Measurements from ENCODE around the gene EIF2S2. TPM values are rescaled to one million over a fixed set of nuclear protein-coding genes. Genes with fewer than 3 reads are reported as not detected.

The EIF2S2 gene
- total and polyA plus RNA-seq, 4 donors, result 30.8 to 37.9 (median 31.5) TPM

DNA sequence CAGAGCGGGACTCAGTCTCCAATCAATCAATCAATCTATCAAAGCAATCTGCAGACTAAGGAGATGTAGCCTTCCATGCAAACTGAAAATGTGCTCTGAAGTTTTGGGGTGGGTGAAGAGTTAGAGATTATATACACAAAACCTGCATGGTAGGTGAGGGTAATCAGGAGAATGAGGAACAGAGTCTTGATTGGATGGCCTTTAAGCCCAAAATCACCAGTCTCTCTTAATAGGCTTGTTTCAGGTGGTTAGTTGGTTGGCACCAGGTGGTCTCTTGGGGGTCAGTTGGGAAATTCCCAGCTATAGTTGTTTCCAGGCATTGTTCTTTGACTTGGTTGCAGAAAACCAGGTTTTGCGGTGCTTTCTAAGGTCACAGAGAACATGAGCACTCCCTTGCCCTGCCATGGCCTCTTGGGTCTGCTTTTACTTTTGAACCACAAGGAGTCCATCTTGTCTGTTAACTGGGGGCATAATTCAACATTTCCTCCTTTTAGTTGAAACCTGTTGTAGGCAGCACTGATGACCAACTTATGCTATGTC lies 33.3 kb upstream of the EIF2S2 start:
- Histone ChIP-seq H3K27me3 (ENCODE audit: control insufficient read depth in 4 of 4, insufficient read depth in 4 of 4, low read length in 3 of 4) (no peaks in the 10 kb centered on the region), H3K36me3 (ENCODE audit: control insufficient read depth in 4 of 4, insufficient read depth in 3 of 4, low read depth in 1 of 4, low read length in 3 of 4) (no peaks in the 10 kb centered on the region), H3K4me1 (ENCODE audit: control insufficient read depth in 4 of 4, insufficient read depth in 4 of 4, low read length in 3 of 4) (no peaks in the 10 kb centered on the region), H3K4me3 (ENCODE audit: low read depth in 1 of 3, low read length in 3 of 3) (no peak overlapping the region), H3K9me3 (ENCODE audit: control insufficient read depth in 4 of 4, low read length in 3 of 4) (no peaks in the 10 kb centered on the region), H3K27ac (ENCODE audit: low read depth in 1 of 2, low read length in 2 of 2) (no peak overlapping the region), H3K9ac (ENCODE audit: low read depth in 1 of 2, low read length in 2 of 2) (no peak overlapping the region)
- DNase-seq (ENCODE audit: low spot score), result no peak
- no peak for TF ChIP-seq JUND (IDR thresholded peaks at IDR 0.05)
- TF ChIP-seq, protein P1, sequence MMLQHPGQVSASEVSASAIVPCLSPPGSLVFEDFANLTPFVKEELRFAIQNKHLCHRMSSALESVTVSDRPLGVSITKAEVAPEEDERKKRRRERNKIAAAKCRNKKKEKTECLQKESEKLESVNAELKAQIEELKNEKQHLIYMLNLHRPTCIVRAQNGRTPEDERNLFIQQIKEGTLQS (IDR thresholded peaks at IDR 0.05), result no peak
- TF ChIP-seq NR2F2 (IDR thresholded peaks at IDR 0.05), result no peak
- no peak for TF ChIP-seq RXRA (IDR thresholded peaks at IDR 0.05)
- no peak for TF ChIP-seq GABPA (IDR thresholded peaks at IDR 0.05 in 1 of 2, conservative IDR thresholded peaks at IDR 0.05 in 1 of 2)
- TF ChIP-seq HNF4A (conservative IDR thresholded peaks at IDR 0.05), result no peak
- WGBS, result 99% methylated on average over 2 of the region's 2 CpGs

DNA sequence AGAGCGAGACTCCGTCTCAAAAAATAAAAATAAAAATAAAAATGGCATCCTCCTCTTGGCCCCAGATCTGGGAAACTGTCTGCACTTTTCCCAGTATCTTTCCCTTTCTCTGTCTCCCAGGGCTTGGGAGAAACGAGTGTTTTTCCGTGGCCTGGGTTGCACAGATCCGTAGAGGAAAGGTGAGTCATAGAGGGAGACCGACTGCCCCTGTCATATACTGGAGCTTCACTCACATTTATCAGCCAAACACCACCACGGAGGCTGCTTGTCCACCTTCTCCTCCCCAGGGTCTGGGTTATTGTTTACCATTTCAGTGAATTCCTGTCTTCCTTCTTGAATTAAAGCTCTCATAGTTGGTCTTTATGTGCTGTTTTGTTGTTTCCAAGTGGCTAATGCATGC lies 31.9 kb upstream of the EIF2S2 start:
- DNase-seq (ENCODE audit: low spot score), result no peak
- H3K9ac ChIP-seq (ENCODE audit: low read depth in 1 of 2, low read length in 2 of 2), result no peak overlapping the region
- no peak overlapping the region for H3K27ac ChIP-seq (ENCODE audit: low read depth in 1 of 2, low read length in 2 of 2)
- H3K27me3 ChIP-seq (ENCODE audit: control insufficient read depth in 4 of 4, insufficient read depth in 4 of 4, low read length in 3 of 4), result no peaks in the 10 kb centered on the region
- H3K36me3 ChIP-seq (ENCODE audit: control insufficient read depth in 4 of 4, insufficient read depth in 3 of 4, low read depth in 1 of 4, low read length in 3 of 4), result no peaks in the 10 kb centered on the region
- no peak overlapping the region for H3K4me3 ChIP-seq (ENCODE audit: low read depth in 1 of 3, low read length in 3 of 3)
- WGBS, result 84% methylated on average over 7 of the region's 7 CpGs
- H3K4me1 ChIP-seq (ENCODE audit: control insufficient read depth in 4 of 4, insufficient read depth in 4 of 4, low read length in 3 of 4), result no peaks in the 10 kb centered on the region
- TF ChIP-seq GABPA (IDR thresholded peaks at IDR 0.05 in 1 of 2, conservative IDR thresholded peaks at IDR 0.05 in 1 of 2) (no peak), HNF4A (conservative IDR thresholded peaks at IDR 0.05) (no peak), FOXA1 (IDR thresholded peaks at IDR 0.05) (no peak), RXRA (IDR thresholded peaks at IDR 0.05) (no peak), SP1 (IDR thresholded peaks at IDR 0.05) (no peak), EGR1 (IDR thresholded peaks at IDR 0.05; ENCODE audit: low read depth in 2 of 2) (no peak)
- TF ChIP-seq, protein P2, sequence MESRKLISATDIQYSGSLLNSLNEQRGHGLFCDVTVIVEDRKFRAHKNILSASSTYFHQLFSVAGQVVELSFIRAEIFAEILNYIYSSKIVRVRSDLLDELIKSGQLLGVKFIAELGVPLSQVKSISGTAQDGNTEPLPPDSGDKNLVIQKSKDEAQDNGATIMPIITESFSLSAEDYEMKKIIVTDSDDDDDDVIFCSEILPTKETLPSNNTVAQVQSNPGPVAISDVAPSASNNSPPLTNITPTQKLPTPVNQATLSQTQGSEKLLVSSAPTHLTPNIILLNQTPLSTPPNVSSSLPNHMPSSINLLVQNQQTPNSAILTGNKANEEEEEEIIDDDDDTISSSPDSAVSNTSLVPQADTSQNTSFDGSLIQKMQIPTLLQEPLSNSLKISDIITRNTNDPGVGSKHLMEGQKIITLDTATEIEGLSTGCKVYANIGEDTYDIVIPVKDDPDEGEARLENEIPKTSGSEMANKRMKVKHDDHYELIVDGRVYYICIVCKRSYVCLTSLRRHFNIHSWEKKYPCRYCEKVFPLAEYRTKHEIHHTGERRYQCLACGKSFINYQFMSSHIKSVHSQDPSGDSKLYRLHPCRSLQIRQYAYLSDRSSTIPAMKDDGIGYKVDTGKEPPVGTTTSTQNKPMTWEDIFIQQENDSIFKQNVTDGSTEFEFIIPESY (IDR thresholded peaks at IDR 0.05), result no peak
- TF ChIP-seq, protein P1 (IDR thresholded peaks at IDR 0.05), result no peak
- no peaks in the 10 kb centered on the region for H3K9me3 ChIP-seq (ENCODE audit: control insufficient read depth in 4 of 4, low read length in 3 of 4)

DNA sequence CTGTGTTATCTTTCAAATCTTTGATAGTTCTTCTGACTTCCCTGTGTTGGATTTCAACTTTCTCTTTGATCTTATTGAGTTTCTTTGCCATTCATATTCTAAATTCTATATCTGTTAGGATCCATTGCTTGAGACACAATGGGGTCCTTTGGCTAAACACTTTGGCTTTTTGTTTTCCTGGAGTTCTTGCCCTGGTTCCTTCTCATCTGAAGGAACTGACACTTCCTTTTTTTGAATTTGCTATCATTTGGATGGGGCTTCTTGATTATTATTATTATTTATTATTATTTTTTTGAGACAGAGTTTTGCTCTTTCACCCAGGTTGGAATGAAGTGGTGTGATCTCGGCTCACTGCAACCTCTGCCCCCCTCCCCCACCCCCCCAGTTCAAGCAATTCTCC lies 30.1 kb upstream of the EIF2S2 start:
- no peaks in the 10 kb centered on the region for H3K4me1 ChIP-seq (ENCODE audit: control insufficient read depth in 4 of 4, insufficient read depth in 4 of 4, low read length in 3 of 4)
- no peaks in the 10 kb centered on the region for H3K9me3 ChIP-seq (ENCODE audit: control insufficient read depth in 4 of 4, low read length in 3 of 4)
- no peaks in the 10 kb centered on the region for H3K27me3 ChIP-seq (ENCODE audit: control insufficient read depth in 4 of 4, insufficient read depth in 4 of 4, low read length in 3 of 4)
- no peaks in the 10 kb centered on the region for H3K36me3 ChIP-seq (ENCODE audit: control insufficient read depth in 4 of 4, insufficient read depth in 3 of 4, low read depth in 1 of 4, low read length in 3 of 4)
- no peak overlapping the region for H3K9ac ChIP-seq (ENCODE audit: low read depth in 1 of 2, low read length in 2 of 2)
- H3K27ac ChIP-seq (ENCODE audit: low read depth in 1 of 2, low read length in 2 of 2), result no peak overlapping the region
- no peak for DNase-seq (ENCODE audit: low spot score)
- no peak overlapping the region for H3K4me3 ChIP-seq (ENCODE audit: low read depth in 1 of 3, low read length in 3 of 3)
- 88% methylated on average over 1 of the region's 1 CpG for WGBS
- no peak for TF ChIP-seq YY1 (IDR thresholded peaks at IDR 0.05)
- TF ChIP-seq FOXA2 (IDR thresholded peaks at IDR 0.05), result no peak
- TF ChIP-seq, protein P3, sequence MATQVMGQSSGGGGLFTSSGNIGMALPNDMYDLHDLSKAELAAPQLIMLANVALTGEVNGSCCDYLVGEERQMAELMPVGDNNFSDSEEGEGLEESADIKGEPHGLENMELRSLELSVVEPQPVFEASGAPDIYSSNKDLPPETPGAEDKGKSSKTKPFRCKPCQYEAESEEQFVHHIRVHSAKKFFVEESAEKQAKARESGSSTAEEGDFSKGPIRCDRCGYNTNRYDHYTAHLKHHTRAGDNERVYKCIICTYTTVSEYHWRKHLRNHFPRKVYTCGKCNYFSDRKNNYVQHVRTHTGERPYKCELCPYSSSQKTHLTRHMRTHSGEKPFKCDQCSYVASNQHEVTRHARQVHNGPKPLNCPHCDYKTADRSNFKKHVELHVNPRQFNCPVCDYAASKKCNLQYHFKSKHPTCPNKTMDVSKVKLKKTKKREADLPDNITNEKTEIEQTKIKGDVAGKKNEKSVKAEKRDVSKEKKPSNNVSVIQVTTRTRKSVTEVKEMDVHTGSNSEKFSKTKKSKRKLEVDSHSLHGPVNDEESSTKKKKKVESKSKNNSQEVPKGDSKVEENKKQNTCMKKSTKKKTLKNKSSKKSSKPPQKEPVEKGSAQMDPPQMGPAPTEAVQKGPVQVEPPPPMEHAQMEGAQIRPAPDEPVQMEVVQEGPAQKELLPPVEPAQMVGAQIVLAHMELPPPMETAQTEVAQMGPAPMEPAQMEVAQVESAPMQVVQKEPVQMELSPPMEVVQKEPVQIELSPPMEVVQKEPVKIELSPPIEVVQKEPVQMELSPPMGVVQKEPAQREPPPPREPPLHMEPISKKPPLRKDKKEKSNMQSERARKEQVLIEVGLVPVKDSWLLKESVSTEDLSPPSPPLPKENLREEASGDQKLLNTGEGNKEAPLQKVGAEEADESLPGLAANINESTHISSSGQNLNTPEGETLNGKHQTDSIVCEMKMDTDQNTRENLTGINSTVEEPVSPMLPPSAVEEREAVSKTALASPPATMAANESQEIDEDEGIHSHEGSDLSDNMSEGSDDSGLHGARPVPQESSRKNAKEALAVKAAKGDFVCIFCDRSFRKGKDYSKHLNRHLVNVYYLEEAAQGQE (IDR thresholded peaks at IDR 0.05), result no peak
- TF ChIP-seq, protein P1 (IDR thresholded peaks at IDR 0.05), result no peak
- no peak for TF ChIP-seq FOXA1 (IDR thresholded peaks at IDR 0.05)
- TF ChIP-seq GABPA (IDR thresholded peaks at IDR 0.05 in 1 of 2, conservative IDR thresholded peaks at IDR 0.05 in 1 of 2), result no peak
- TF ChIP-seq HNF4A (conservative IDR thresholded peaks at IDR 0.05), result no peak
- TF ChIP-seq, protein P4, sequence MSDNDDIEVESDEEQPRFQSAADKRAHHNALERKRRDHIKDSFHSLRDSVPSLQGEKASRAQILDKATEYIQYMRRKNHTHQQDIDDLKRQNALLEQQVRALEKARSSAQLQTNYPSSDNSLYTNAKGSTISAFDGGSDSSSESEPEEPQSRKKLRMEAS (IDR thresholded peaks at IDR 0.05), result no peak
- no peak for TF ChIP-seq NR2F2 (IDR thresholded peaks at IDR 0.05)
- no peak for TF ChIP-seq JUND (IDR thresholded peaks at IDR 0.05)
- TF ChIP-seq, protein P5, sequence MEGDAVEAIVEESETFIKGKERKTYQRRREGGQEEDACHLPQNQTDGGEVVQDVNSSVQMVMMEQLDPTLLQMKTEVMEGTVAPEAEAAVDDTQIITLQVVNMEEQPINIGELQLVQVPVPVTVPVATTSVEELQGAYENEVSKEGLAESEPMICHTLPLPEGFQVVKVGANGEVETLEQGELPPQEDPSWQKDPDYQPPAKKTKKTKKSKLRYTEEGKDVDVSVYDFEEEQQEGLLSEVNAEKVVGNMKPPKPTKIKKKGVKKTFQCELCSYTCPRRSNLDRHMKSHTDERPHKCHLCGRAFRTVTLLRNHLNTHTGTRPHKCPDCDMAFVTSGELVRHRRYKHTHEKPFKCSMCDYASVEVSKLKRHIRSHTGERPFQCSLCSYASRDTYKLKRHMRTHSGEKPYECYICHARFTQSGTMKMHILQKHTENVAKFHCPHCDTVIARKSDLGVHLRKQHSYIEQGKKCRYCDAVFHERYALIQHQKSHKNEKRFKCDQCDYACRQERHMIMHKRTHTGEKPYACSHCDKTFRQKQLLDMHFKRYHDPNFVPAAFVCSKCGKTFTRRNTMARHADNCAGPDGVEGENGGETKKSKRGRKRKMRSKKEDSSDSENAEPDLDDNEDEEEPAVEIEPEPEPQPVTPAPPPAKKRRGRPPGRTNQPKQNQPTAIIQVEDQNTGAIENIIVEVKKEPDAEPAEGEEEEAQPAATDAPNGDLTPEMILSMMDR (IDR thresholded peaks at IDR 0.05; ENCODE audit: low read depth, low read length, missing input control), result no peak
- no peak for TF ChIP-seq EGR1 (IDR thresholded peaks at IDR 0.05; ENCODE audit: low read depth in 2 of 2)
- TF ChIP-seq TAF1 (conservative IDR thresholded peaks at IDR 0.05), result no peak

Data from liver (tissue), 9 donors.